Loucy (cell line): Measurements from ENCODE around the gene TMEM11.
"Not testable (repeated sequence)": the region's sequence is repeated elsewhere in the genome, so short reads cannot be mapped to it uniquely, and the experiment has no call there.

Experiments
- H2AFZ ChIP-seq: fragments of 200-600 bp; sonication (generic); 2 replicates; pipeline ENCODE4 v1.6.0; 2016; ENCODE audit warnings: antibody characterized with exemption, mild to moderate bottlenecking, low read length, moderate library complexity
- H3F3A ChIP-seq: fragments of 200-600 bp; 2 replicates; pipeline ENCODE4 v1.6.0; 2016; ENCODE audit warnings: antibody characterized with exemption, low read depth, mild to moderate bottlenecking
- H3K27me3 ChIP-seq: fragments of 200-600 bp; sonication (generic); 2 replicates; pipeline ENCODE4 v1.6.1; 2014; ENCODE audit warnings: low read length, mild to moderate bottlenecking; ENCODE audit not compliant: insufficient read depth, poor library complexity, severe bottlenecking
- H3K36me3 ChIP-seq: fragments of 200-600 bp; sonication (generic); 2 replicates; pipeline ENCODE4 v1.6.1; 2016; ENCODE audit warnings: low read length; ENCODE audit not compliant: insufficient read depth
- H3K4me1 ChIP-seq: fragments of 200-600 bp; sonication (generic); 2 replicates; pipeline ENCODE4 v1.5.1; 2014; ENCODE audit warnings: low read length, mild to moderate bottlenecking; ENCODE audit not compliant: insufficient read depth, poor library complexity, severe bottlenecking
- H3K4me2 ChIP-seq: fragments of 200-600 bp; sonication (generic); 2 replicates; pipeline ENCODE4 v1.6.0; 2014; ENCODE audit warnings: antibody characterized with exemption, low read length, low read depth, mild to moderate bottlenecking; ENCODE audit not compliant: poor library complexity, severe bottlenecking
- H3K4me3 ChIP-seq: fragments of 200-600 bp; sonication (generic); 2 replicates; pipeline ENCODE4 v1.5.1; 2014; ENCODE audit warnings: low read length, mild to moderate bottlenecking, mixed read lengths; ENCODE audit not compliant: poor library complexity, severe bottlenecking
- H3K79me2 ChIP-seq: fragments of 200-600 bp; sonication (generic); 2 replicates; pipeline ENCODE4 v1.6.1; 2014; ENCODE audit warnings: low read length; ENCODE audit not compliant: insufficient read depth
- H3K9ac ChIP-seq: fragments of 200-600 bp; sonication (generic); 2 replicates; pipeline ENCODE4 v1.6.0; 2014; ENCODE audit warnings: mild to moderate bottlenecking, low read depth, low read length, moderate library complexity; ENCODE audit not compliant: poor library complexity, severe bottlenecking
- H3K9me2 ChIP-seq: fragments of 200-600 bp; sonication (generic); replicated peaks from 2 replicates; pipeline ENCODE4 v1.6.1; 2016; ENCODE audit warnings: low read depth, low read length, mixed read lengths
- H3K9me3 ChIP-seq: fragments of 200-600 bp; sonication (generic); 2 replicates; pipeline ENCODE4 v1.6.1; 2014; ENCODE audit warnings: mild to moderate bottlenecking, antibody characterized with exemption, low read length, low read depth; ENCODE audit not compliant: insufficient read depth
- H4K20me1 ChIP-seq: fragments of 200-600 bp; sonication (generic); 2 replicates; pipeline ENCODE4 v1.6.0; 2014; ENCODE audit warnings: antibody characterized with exemption, low read length, mild to moderate bottlenecking; ENCODE audit not compliant: insufficient read depth, poor library complexity, severe bottlenecking
- EZH2phosphoT487 ChIP-seq: fragments of 200-600 bp; IDR thresholded peaks from 2 replicates; pipeline ENCODE4 v1.6.1; 2018; ENCODE audit warnings: antibody characterized with exemption, mild to moderate bottlenecking, moderate library complexity, borderline replicate concordance
- TF ChIP-seq, protein P1 (sequence below): fragments of 200-600 bp; sonication (generic); conservative IDR thresholded peaks from 2 replicates; pipeline ENCODE4 v1.5.1; 2014; ENCODE audit warnings: mild to moderate bottlenecking, antibody characterized with exemption, low read length

The TMEM11 gene

DNA sequence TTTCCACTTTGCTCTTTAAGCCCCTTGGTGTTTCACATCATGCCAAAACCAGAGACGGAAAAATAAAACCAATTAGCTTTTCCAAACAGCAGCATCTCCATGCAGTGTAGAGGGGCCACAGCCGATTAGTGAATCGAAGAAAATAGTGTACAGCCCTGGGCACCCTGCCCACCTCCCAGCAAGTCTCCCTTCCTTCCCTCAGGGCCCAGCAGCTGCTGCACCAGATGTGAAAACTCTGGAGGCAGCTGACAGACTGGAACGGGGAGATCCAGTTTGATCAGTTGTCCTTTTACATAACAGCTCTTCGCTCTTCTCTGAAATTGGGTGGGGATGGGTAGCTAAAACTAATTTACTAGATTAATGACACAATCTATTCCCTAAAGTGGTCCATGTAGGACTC lies 19.3 kb downstream of the TMEM11 start:
- H3K27me3 ChIP-seq, result no peaks in the 10 kb centered on the region

DNA sequence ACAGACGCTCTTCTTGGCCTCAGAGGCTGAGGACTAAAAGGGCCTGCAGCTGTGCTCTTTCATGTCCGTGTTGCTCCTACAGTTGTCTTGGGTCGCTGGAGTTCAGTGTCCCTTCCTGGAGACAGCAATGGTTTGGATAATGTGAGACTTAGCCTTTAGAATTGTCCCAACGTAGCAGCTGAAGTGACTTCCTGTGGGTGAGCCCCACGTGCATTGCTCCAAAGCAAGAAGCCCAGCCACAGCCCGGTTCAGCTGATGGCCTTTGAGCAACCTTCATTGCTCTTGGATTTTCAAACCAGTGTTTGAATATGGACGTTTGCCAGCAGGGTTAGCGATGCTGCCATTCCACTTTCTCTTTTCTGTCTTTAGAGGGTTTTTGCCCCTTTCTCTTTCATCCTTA lies 19.7 kb downstream of the TMEM11 start:
- no peak overlapping the region for H3K4me3 ChIP-seq
- H3K27me3 ChIP-seq, result no peaks in the 10 kb centered on the region
- H3K36me3 ChIP-seq, result peaks cover 51% of the 10 kb centered on the region; the same call in 1 of the 2 replicates
- H3F3A ChIP-seq, result no peaks in the 10 kb centered on the region
- no peak overlapping the region for H2AFZ ChIP-seq
- no peaks in the 10 kb centered on the region for H3K4me1 ChIP-seq
- TF ChIP-seq, protein P1, sequence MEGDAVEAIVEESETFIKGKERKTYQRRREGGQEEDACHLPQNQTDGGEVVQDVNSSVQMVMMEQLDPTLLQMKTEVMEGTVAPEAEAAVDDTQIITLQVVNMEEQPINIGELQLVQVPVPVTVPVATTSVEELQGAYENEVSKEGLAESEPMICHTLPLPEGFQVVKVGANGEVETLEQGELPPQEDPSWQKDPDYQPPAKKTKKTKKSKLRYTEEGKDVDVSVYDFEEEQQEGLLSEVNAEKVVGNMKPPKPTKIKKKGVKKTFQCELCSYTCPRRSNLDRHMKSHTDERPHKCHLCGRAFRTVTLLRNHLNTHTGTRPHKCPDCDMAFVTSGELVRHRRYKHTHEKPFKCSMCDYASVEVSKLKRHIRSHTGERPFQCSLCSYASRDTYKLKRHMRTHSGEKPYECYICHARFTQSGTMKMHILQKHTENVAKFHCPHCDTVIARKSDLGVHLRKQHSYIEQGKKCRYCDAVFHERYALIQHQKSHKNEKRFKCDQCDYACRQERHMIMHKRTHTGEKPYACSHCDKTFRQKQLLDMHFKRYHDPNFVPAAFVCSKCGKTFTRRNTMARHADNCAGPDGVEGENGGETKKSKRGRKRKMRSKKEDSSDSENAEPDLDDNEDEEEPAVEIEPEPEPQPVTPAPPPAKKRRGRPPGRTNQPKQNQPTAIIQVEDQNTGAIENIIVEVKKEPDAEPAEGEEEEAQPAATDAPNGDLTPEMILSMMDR, result no peak
- TF ChIP-seq EZH2phosphoT487, result no peak
- H3K9ac ChIP-seq, result no peak overlapping the region
- H3K4me2 ChIP-seq, result no peak overlapping the region
- H4K20me1 ChIP-seq, result peaks cover 2% of the 10 kb centered on the region
- no peaks in the 10 kb centered on the region for H3K9me3 ChIP-seq
- peaks cover 22% of the 10 kb centered on the region; the same call in 1 of the 2 replicates for H3K79me2 ChIP-seq
- no peaks in the 10 kb centered on the region for H3K9me2 ChIP-seq

More for the DNA sequence above, 19.3 kb downstream of the TMEM11 start:
- no peak overlapping the region for H2AFZ ChIP-seq
- H3K9me3 ChIP-seq, result no peaks in the 10 kb centered on the region
- H3K79me2 ChIP-seq, result peaks cover 27% of the 10 kb centered on the region; the same call in 1 of the 2 replicates
- H4K20me1 ChIP-seq, result peaks cover 7% of the 10 kb centered on the region
- H3K36me3 ChIP-seq, result peaks cover 47% of the 10 kb centered on the region; the same call in 1 of the 2 replicates
- no peak for TF ChIP-seq EZH2phosphoT487
- TF ChIP-seq, protein P1, result no peak
- H3K4me2 ChIP-seq, result no peak overlapping the region
- no peak overlapping the region for H3K4me3 ChIP-seq
- no peaks in the 10 kb centered on the region for H3K9me2 ChIP-seq
- H3K9ac ChIP-seq, result no peak overlapping the region
- H3K4me1 ChIP-seq, result no peaks in the 10 kb centered on the region
- H3F3A ChIP-seq, result no peaks in the 10 kb centered on the region

DNA sequence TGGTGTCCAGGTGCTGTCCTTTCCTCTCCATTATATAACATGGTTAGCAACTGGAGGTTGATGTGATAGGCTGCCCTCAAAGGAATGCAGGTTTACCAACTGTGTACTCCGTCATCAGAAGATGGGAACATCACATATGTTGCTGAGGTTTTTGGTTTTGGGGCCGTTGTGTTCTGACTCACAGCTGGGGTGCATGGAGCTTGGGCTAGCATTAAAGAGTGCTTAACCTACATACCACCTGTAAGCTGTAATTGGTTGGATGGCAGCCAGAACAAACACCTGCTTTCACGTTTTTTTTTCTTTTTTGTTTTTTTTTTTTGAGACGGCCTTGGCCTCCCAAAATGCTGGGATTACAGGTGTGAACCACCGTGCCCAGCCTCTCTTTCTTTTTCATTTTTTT lies 20.9 kb downstream of the TMEM11 start:
- no peak overlapping the region for H3K4me2 ChIP-seq
- no peaks in the 10 kb centered on the region for H3F3A ChIP-seq
- no peaks in the 10 kb centered on the region for H3K9me2 ChIP-seq
- H3K9ac ChIP-seq, result no peak overlapping the region
- no peak overlapping the region for H2AFZ ChIP-seq
- H4K20me1 ChIP-seq, result no peaks in the 10 kb centered on the region
- H3K36me3 ChIP-seq, result peaks cover 44% of the 10 kb centered on the region; the same call in 1 of the 2 replicates
- no peak overlapping the region for H3K4me3 ChIP-seq
- H3K79me2 ChIP-seq, result peaks cover 12% of the 10 kb centered on the region; the same call in 1 of the 2 replicates
- TF ChIP-seq, protein P1, result no peak
- no peak for TF ChIP-seq EZH2phosphoT487
- no peaks in the 10 kb centered on the region for H3K27me3 ChIP-seq
- H3K4me1 ChIP-seq, result no peaks in the 10 kb centered on the region
- no peaks in the 10 kb centered on the region for H3K9me3 ChIP-seq

DNA sequence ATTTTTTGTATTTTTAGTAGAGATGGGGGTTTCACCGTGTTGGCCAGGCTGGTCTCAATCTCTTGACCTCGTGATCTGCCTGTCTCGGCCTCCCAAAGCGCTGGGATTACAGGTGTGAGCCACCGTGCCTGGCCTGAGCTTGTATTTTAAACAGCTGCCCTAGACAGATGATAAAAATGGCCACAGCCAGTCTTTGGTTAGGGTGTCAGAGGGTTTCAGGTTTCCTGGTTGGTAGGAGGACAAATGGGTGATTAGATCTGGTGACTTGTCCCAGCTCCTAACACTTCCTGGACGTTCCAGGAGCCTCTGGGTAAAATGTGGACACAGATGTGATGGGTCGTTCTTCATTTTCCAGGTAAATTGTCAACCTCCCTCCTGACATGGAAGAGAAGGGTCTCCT lies 21.5 kb downstream of the TMEM11 start:
- H3K9me2 ChIP-seq, H3K4me2 ChIP-seq, H3K9ac ChIP-seq, H2AFZ ChIP-seq, H3K4me3 ChIP-seq, H3F3A ChIP-seq, H3K9me3 ChIP-seq, H4K20me1 ChIP-seq, H3K79me2 ChIP-seq, H3K27me3 ChIP-seq, H3K4me1 ChIP-seq: not testable (repeated sequence)
- H3K36me3 ChIP-seq, result peaks cover 38% of the 10 kb centered on the region; the same call in 1 of the 2 replicates
